Psoas muscle (tissue), 8 donors: Measurements from ENCODE around the gene TKTL2. TPM values are rescaled to one million over a fixed set of nuclear protein-coding genes. Genes with fewer than 3 reads are reported as not detected.
A peak's percentile ranks its signal among the peaks of the same experiment; 100 is the strongest.

Experiments used
- ATAC-seq, 4 donors: fragments of 200-7000 bp; cut with Tn5 transposase; one replicate each; pipeline ENCODE4 v1.9.1; 2020; ENCODE audit warnings: moderate library complexity in 3 of 4, mild to moderate bottlenecking in 2 of 4
- DNase-seq, 2 donors: peaks; one replicate each; pipeline ENCODE4 v3.0.0-alpha.2; 2020
- H3K27ac ChIP-seq: fragments of 200-600 bp; one replicate; pipeline ENCODE4 v1.8.0; 2022
- H3K27me3 ChIP-seq, 3 donors: fragments of 200-600 bp in 1 of 3; one replicate each; pipeline versions ENCODE4 v1.6.1 to v1.8.0; 2013 to 2022; ENCODE audit warnings: low read length in 2 of 3, mild to moderate bottlenecking in 2 of 3, moderate library complexity in 1 of 3; ENCODE audit not compliant: insufficient read depth in 3 of 3
- H3K36me3 ChIP-seq, 2 donors: fragments of 200-600 bp in 1 of 2; one replicate each; pipeline versions ENCODE4 v1.6.1 to v1.8.0; 2013 to 2022; ENCODE audit warnings: low read depth in 1 of 2, mild to moderate bottlenecking in 1 of 2, moderate library complexity in 1 of 2; ENCODE audit not compliant: insufficient read depth in 1 of 2
- H3K4me1 ChIP-seq: fragments of 200-600 bp; one replicate; pipeline ENCODE4 v1.8.0; 2022
- H3K4me3 ChIP-seq: fragments of 200-600 bp; one replicate; pipeline ENCODE4 v1.8.0; 2022; ENCODE audit warnings: mild to moderate bottlenecking
- H3K9me3 ChIP-seq: fragments of 200-600 bp; one replicate; pipeline ENCODE4 v1.8.0; 2022
- WGBS, 3 donors: extraction: QIAGEN DNeasy Blood & Tissue Kit; methylation state at CpG; one replicate each; pipeline versions ENCODE4 v1.1.6 to v1.1.7; 2013; 5-methylcytosine and 5-hydroxymethylcytosine counted together
- intact Hi-C, 2 donors: fragments of 100-400 bp; cut with DNase I; formaldehyde crosslinking; loops; one replicate each; pipeline versions ENCODE4 v1.11.0 to v1.14.2; 2022
- polyA plus RNA-seq, 3 donors: library from polyadenylated mRNA; stranded (reverse); fragments of 200-250 nt; gene quantifications; one replicate each; pipeline ENCODE4 v1.2.3, GENCODE V29; 2013
- total RNA-seq, 4 donors: library from RNA; stranded (reverse); fragmentation: NEBNext Ultra II Directional in 2 of 4; extraction: Animal tissue kit (Norgen Biotek cat#: 25700) in 2 of 4; gene quantifications; one replicate each; pipeline versions ENCODE4 v1.2.1 to v1.2.4, GENCODE V29; 2021 to 2023
- TF ChIP-seq, protein P1 (sequence below): fragments of 200-600 bp; IDR thresholded peaks from one replicate; pipeline ENCODE4 v1.8.0; 2022; ENCODE audit warnings: antibody characterized with exemption
- donor health status: healthy with polysubstance abuse.
- donor health status: DM: no; HTN: no; CAD: no; lungs with moderate emphysema.
- donor health status: Bipolar disorder and iron deficiency.
- donor health status: healthy.
- donor health status: DM: yes; HTN: yes; CAD: no.
- donor health status: DM: no; HTN: no; CAD: no.
- donor health status: DM: no; HTN: no; CAD: no.
- donor health status: DM: yes; HTN: yes; CAD: no.

The TKTL2 gene
- total and polyA plus RNA-seq, 7 donors, result not detected

DNA sequence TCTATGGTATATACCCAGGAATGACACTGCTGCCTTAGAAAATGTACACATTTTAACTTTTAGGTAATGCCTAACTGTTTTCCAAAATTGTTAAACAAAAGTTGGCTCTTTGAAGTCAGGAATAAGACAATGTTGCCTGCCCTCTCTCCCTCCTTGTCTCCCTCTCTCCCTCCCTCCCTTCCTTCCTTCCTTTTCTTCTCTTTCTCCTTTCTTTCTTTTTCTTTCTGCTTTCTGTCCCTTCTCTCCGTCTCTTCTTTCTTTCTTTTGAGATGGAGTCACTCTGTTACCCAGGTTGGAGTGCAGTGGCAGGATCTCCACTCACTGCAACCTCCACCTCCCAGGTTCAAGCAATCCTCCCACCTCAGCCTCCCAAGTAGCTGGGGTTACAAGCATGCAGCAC is 16.4 kb upstream of the TKTL2 start:
- peaks cover 3% of the 10 kb centered on the region for H3K4me1 ChIP-seq
- intact Hi-C loops, result loop anchor here in 1 of 2 donors (2.0 kb wide), 1 partner anchor 53 kb away; no protein-coding TSS in a partner anchor
- DNase-seq, result no peak
- no peaks in the 10 kb centered on the region for H3K36me3 ChIP-seq
- H3K4me3 ChIP-seq, result no peak overlapping the region
- H3K9me3 ChIP-seq, result no peaks in the 10 kb centered on the region
- no peaks in the 10 kb centered on the region for H3K27me3 ChIP-seq
- TF ChIP-seq, protein P1, sequence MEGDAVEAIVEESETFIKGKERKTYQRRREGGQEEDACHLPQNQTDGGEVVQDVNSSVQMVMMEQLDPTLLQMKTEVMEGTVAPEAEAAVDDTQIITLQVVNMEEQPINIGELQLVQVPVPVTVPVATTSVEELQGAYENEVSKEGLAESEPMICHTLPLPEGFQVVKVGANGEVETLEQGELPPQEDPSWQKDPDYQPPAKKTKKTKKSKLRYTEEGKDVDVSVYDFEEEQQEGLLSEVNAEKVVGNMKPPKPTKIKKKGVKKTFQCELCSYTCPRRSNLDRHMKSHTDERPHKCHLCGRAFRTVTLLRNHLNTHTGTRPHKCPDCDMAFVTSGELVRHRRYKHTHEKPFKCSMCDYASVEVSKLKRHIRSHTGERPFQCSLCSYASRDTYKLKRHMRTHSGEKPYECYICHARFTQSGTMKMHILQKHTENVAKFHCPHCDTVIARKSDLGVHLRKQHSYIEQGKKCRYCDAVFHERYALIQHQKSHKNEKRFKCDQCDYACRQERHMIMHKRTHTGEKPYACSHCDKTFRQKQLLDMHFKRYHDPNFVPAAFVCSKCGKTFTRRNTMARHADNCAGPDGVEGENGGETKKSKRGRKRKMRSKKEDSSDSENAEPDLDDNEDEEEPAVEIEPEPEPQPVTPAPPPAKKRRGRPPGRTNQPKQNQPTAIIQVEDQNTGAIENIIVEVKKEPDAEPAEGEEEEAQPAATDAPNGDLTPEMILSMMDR, result no peak
- WGBS, 3 donors, result 42 to 68% (median 46%) methylated on average over 1 of the region's 1 CpG
- no peak for ATAC-seq
- no peak overlapping the region for H3K27ac ChIP-seq

- WGBS, 3 donors, result 68 to 79% (median 71%) methylated on average over 1 of the region's 1 CpG
- Histone ChIP-seq H3K27ac (no peak overlapping the region), H3K4me1 (no peaks in the 10 kb centered on the region), H3K9me3 (no peaks in the 10 kb centered on the region), H3K36me3 (no peaks in the 10 kb centered on the region), H3K4me3 (no peak overlapping the region), H3K27me3 (peaks cover 0 to 3% (median 0%) of the 10 kb centered on the region in 3 donors)
- DNase-seq, result no peak
- intact Hi-C loops, result no loop called here
- no peak for ATAC-seq
- TF ChIP-seq, protein P1, result no peak
These were observed 12.8 kb upstream of the TKTL2 start for GRCh38 chr4:163486321-163486720.

DNA sequence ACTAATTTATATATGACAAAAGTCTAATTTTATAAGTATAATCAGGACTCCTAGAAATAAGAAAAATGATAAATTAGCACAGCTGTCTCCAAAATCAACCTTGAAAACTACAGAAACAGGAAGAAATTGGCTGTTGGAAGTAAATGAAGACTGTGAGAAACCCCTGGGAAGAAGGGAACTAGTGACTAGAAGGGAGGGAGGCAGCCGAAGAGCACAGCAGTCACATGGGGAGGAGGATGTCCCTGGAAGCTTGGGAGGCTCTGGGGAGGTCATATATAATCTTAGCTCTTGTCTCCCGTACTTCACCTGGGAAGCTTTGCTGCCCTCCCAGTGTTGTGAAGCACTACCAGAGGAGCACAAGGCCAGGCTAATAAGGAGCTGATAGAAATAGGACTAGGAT is 12.0 kb upstream of the TKTL2 start:
- DNase-seq (no peak), ATAC-seq (no peak)
- Histone ChIP-seq H3K4me3 (no peak overlapping the region), H3K36me3 (no peaks in the 10 kb centered on the region), H3K27ac (no peak overlapping the region), H3K4me1 (no peaks in the 10 kb centered on the region), H3K9me3 (no peaks in the 10 kb centered on the region), H3K27me3 (peaks cover 0 to 3% (median 0%) of the 10 kb centered on the region in 3 donors)
- intact Hi-C loops, result loop anchor here in 1 of 2 donors (2.0 kb wide), 1 partner anchor 63 kb away; no protein-coding TSS in a partner anchor
- 28 to 44% (median 42%) methylated on average over 2 of the region's 2 CpGs for WGBS, 3 donors
- TF ChIP-seq, protein P1, result no peak

GRCh38 chr4:163484906-163485305 is 11.4 kb upstream of the TKTL2 start:
- DNase-seq (no peak), ATAC-seq (peak in 1 of 4 donors; percentile 32)
- H3K27ac ChIP-seq, result no peak overlapping the region
- H3K9me3 ChIP-seq, result no peaks in the 10 kb centered on the region
- H3K4me3 ChIP-seq, result no peak overlapping the region
- intact Hi-C loops, result loop anchor here (2.0 to 5.0 kb wide), 2 partner anchors 62 to 64 kb away; no protein-coding TSS in a partner anchor
- TF ChIP-seq, protein P1, result peak; percentile 48
- WGBS, 3 donors, result 14 to 15% (median 15%) methylated on average over 4 of the region's 4 CpGs
- no peaks in the 10 kb centered on the region for H3K36me3 ChIP-seq
- peaks cover 0 to 3% (median 0%) of the 10 kb centered on the region in 3 donors for H3K27me3 ChIP-seq
- no peaks in the 10 kb centered on the region for H3K4me1 ChIP-seq

DNA sequence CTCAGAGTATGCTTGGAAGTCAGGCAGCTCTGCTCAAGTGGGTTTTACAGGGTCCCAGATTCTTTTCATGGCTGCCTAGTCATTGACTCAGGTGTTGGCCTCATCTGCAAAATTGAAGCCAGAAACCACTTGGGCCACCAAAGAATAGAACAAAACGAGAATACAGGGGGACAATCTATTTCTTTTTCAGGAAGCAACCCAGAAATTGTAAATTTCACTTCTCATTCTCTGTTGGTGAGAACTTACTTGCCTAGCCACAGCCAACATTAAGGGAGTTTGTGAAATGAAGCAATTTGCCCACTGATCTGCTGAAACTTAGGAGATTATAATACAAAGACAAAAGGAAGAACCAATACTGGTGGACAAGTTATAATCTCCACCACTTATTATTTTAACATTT is 8.6 kb upstream of the TKTL2 start:
- TF ChIP-seq, protein P1, result no peak
- H3K4me1 ChIP-seq, result no peaks in the 10 kb centered on the region
- whole genome bisulfite sequencing, 3 donors, result 36 to 38% (median 37%) methylated on average over 1 of the region's 1 CpG
- H3K27ac ChIP-seq, result no peak overlapping the region
- no peaks in the 10 kb centered on the region for H3K9me3 ChIP-seq
- ATAC-seq (no peak), DNase-seq (no peak)
- peaks cover 0 to 3% (median 0%) of the 10 kb centered on the region in 3 donors for H3K27me3 ChIP-seq
- no peak overlapping the region for H3K4me3 ChIP-seq
- intact Hi-C loops, result loop anchor here in 1 of 2 donors (5.0 kb wide), 1 partner anchor 65 kb away; no protein-coding TSS in a partner anchor
- no peaks in the 10 kb centered on the region for H3K36me3 ChIP-seq
